A549 (cell line): ENCODE measurements around the gene PALLD. TPM values are rescaled to one million over a fixed set of nuclear protein-coding genes. Genes with fewer than 3 reads are reported as not detected.

Experiments
- ATAC-seq, 2 experiments: fragments of 200-7000 bp in 1 of 2; fragments of >200 bp in 1 of 2; cut with Nextera tagmentation in 1 of 2; cut with Tn5 transposase in 1 of 2; 3 replicates each; pipeline versions ENCODE4 v1.8.0 to v1.9.1; 2018 to 2020; ENCODE audit warnings: mild to moderate bottlenecking in 1 of 2, moderate library complexity in 1 of 2
- CTCF ChIA-PET: fragments of 300-600 bp; sonication (Branson Sonifier 250); formaldehyde crosslinking; extraction: SDS; loops from one replicate; lab custom pipeline; 2021; ENCODE audit warnings: antibody characterized with exemption, inconsistent platforms; lab: Yijun Ruan, JAX
- POLR2A ChIA-PET: fragments of 350-600 bp; formaldehyde crosslinking; extraction: SDS; loops from one replicate; lab custom pipeline; 2021; ENCODE audit warnings: antibody characterized with exemption, inconsistent platforms; lab: Yijun Ruan, JAX
- DNase-seq, 2 experiments: peaks; one replicate each; pipeline versions ENCODE4 v3.0.0 to v3.0.0-alpha.2; 2011 to 2016; ENCODE audit warnings: low read depth in 1 of 2, low spot score in 1 of 2
- FAIRE-seq: peaks from 2 replicates; lab custom pipeline; 2011; peaks lifted over from hg19 to GRCh38; lab: Jason Lieb, UNC
- H3K27ac ChIP-seq, 2 experiments: fragments of >200 bp; sonication (Bioruptor Twin); formaldehyde crosslinking; 3 replicates each; pipeline ENCODE4 v1.5.1; 2016 to 2017
- H3K4me1 ChIP-seq: fragments of >200 bp; sonication (Bioruptor Twin); formaldehyde crosslinking; 3 replicates; pipeline ENCODE4 v1.6.1; 2016
- H3K4me2 ChIP-seq: fragments of >200 bp; sonication (Bioruptor Twin); formaldehyde crosslinking; 3 replicates; pipeline ENCODE4 v1.6.1; 2016
- H3K4me3 ChIP-seq: fragments of >200 bp; sonication (Bioruptor Twin); formaldehyde crosslinking; 3 replicates; pipeline ENCODE4 v1.5.1; 2016
- H3K9me3 ChIP-seq: fragments of >200 bp; sonication (Bioruptor Twin); formaldehyde crosslinking; 3 replicates; pipeline ENCODE4 v1.6.1; 2016
- ATOH8 ChIP-seq: fragments of 250-450 bp; sonication (Bioruptor Pico); IDR thresholded peaks from 2 replicates; pipeline ENCODE4 v1.5.0; 2020; ENCODE audit warnings: low read depth, mild to moderate bottlenecking, moderate library complexity
- BCL3 ChIP-seq: fragments of >200 bp; sonication (Bioruptor Twin); formaldehyde crosslinking; IDR thresholded peaks from 3 replicates; pipeline ENCODE4 v1.6.1; 2016
- CTCF ChIP-seq: fragments of >200 bp; sonication (Bioruptor Twin); formaldehyde crosslinking; IDR thresholded peaks from 3 replicates; pipeline ENCODE4 v1.5.1; 2016
- E2F6 ChIP-seq: IDR thresholded peaks from 2 replicates; pipeline ENCODE4 v1.6.1; 2012; ENCODE audit warnings: low read depth, borderline replicate concordance
- EHMT2 ChIP-seq: fragments of 200-600 bp; sonication (generic); IDR thresholded peaks from 2 replicates; pipeline ENCODE4 v1.6.1; 2016; ENCODE audit warnings: antibody characterized with exemption, low read depth, mild to moderate bottlenecking, moderate library complexity
- GATA3 ChIP-seq: IDR thresholded peaks from 2 replicates; pipeline ENCODE4 v1.6.1; 2012; ENCODE audit warnings: borderline replicate concordance
- HES2 ChIP-seq: fragments of >200 bp; sonication (Bioruptor Twin); formaldehyde crosslinking; IDR thresholded peaks from 2 replicates; pipeline ENCODE4 v1.6.1; 2016
- HEYL ChIP-seq: fragments of 250-450 bp; sonication (Bioruptor Pico); IDR thresholded peaks from 2 replicates; pipeline ENCODE4 v1.8.0; 2021; ENCODE audit warnings: mild to moderate bottlenecking, moderate library complexity
- MYC ChIP-seq: IDR thresholded peaks from 2 replicates; pipeline ENCODE4 v1.6.1; 2012; ENCODE audit warnings: mild to moderate bottlenecking, inconsistent platforms, low read length, improper control_type of control experiment, borderline replicate concordance
- NR3C1 ChIP-seq: fragments of >200 bp; sonication (Bioruptor Twin); formaldehyde crosslinking; IDR thresholded peaks from 3 replicates; pipeline ENCODE4 v1.6.1; 2017
- PHF8 ChIP-seq: fragments of 200-600 bp; sonication (generic); IDR thresholded peaks from 2 replicates; pipeline ENCODE4 v1.6.1; 2016; ENCODE audit warnings: low read depth, mild to moderate bottlenecking, antibody characterized with exemption, moderate library complexity, borderline replicate concordance
- POLR2A ChIP-seq: IDR thresholded peaks from 2 replicates; pipeline ENCODE4 v1.6.1; 2012; ENCODE audit warnings: mild to moderate bottlenecking, low read length
- RAD21 ChIP-seq, 2 experiments: fragments of >200 bp in 1 of 2; sonication (Bioruptor Twin) in 1 of 2; formaldehyde crosslinking in 1 of 2; IDR thresholded peaks in 1 of 2; conservative IDR thresholded peaks in 1 of 2; 2 replicates in 1 of 2; 3 replicates in 1 of 2; pipeline ENCODE4 v1.6.1; 2012 to 2018; ENCODE audit warnings: inconsistent platforms in 1 of 2
- REST ChIP-seq: fragments of 200-600 bp; sonication (generic); IDR thresholded peaks from 2 replicates; pipeline ENCODE4 v1.6.1; 2016; ENCODE audit warnings: antibody characterized with exemption, mild to moderate bottlenecking, moderate library complexity
- RFX5 ChIP-seq: fragments of 450-650 bp; IDR thresholded peaks from 2 replicates; pipeline ENCODE4 v1.7.1; 2014; ENCODE audit warnings: antibody characterized with exemption, mild to moderate bottlenecking, moderate library complexity
- ZNF302 ChIP-seq: fragments of 250-450 bp; sonication (Bioruptor Pico); IDR thresholded peaks from 2 replicates; pipeline ENCODE4 v1.9.0; 2021; ENCODE audit warnings: inconsistent platforms, mild to moderate bottlenecking, moderate library complexity
- WGBS: methylation state at CpG from one replicate; pipeline ENCODE4 v1.1.6; 2017; ENCODE audit errors: missing lambda C conversion rate; 5-methylcytosine and 5-hydroxymethylcytosine counted together
- polyA plus RNA-seq, 4 experiments: library from polyadenylated mRNA; depleted of rRNA in 3 of 4; stranded (reverse); fragments of >200 nt; fragmentation: RNase III in 1 of 4; extraction: RNeasy Plus Mini Kit Qiagen cat#74134 plus additional on column Dnase treatment in 1 of 4; gene quantifications; 2 replicates in 3 of 4; 3 replicates in 1 of 4; pipeline ENCODE4 v1.2.3, GENCODE V29; 2011 to 2017

PALLD gene
- polyA plus RNA-seq, 2 of the 4 experiments (the other 2 are of a cell fraction), result 88.8 to 113 TPM

GRCh38 chr4:168629566-168629965 lies 132.7 kb downstream of the PALLD start:
- CTCF ChIA-PET, result interaction anchor here (9.8 kb wide), 1 partner anchor 42 kb away, joined by 88 read pairs; no protein-coding TSS in a partner anchor
- H3K4me3 ChIP-seq, result no peak overlapping the region
- peak overlapping the region; percentile 88; the same call in 1 of the 3 replicates for H3K4me2 ChIP-seq
- 100% methylated on average over 4 of the region's 4 CpGs for WGBS
- peak overlapping the region; percentile 84 to 96 for H3K27ac ChIP-seq
- FAIRE-seq, result no peak
- H3K4me1 ChIP-seq, result peaks cover 20% of the 10 kb centered on the region
- no peak for DNase-seq
- TF ChIP-seq HEYL (CRISPR knock-in tag), result no peak
- TF ChIP-seq RFX5, result no peak
- TF ChIP-seq MYC, result no peak
- no peak for TF ChIP-seq HES2
- no peak for TF ChIP-seq EHMT2
- TF ChIP-seq BCL3, result no peak
- TF ChIP-seq REST, result no peak
- TF ChIP-seq PHF8, result no peak
- TF ChIP-seq ATOH8 (CRISPR knock-in tag), result no peak
- no peak for TF ChIP-seq POLR2A
- TF ChIP-seq E2F6, result no peak
- TF ChIP-seq RAD21 (conservative IDR thresholded peaks at IDR 0.05 in 1 of 2, IDR thresholded peaks at IDR 0.05 in 1 of 2), result no peak
- no peak for TF ChIP-seq ZNF302
- no peak for TF ChIP-seq GATA3
- TF ChIP-seq CTCF, result no peak
- no peak for TF ChIP-seq NR3C1
- POLR2A ChIA-PET, result no interaction called here
- H3K9me3 ChIP-seq, result no peaks in the 10 kb centered on the region
- no peak for ATAC-seq
